Smooth muscle cell (in vitro differentiated cells): Measurements from ENCODE around the gene SLC52A1. TPM values are rescaled to one million over a fixed set of nuclear protein-coding genes. Genes with fewer than 3 reads are reported as not detected.
A peak's percentile ranks its signal among the peaks of the same experiment; 100 is the strongest.

ENCODE experiments used
- DNase-seq: peaks from one replicate; lab custom pipeline; 2025; ENCODE audit not compliant: unreplicated experiment; lab: John Stamatoyannopoulos, UW
- H2AFZ ChIP-seq: fragments of 200-600 bp; sonication (generic); 2 replicates; pipeline ENCODE4 v1.6.0; 2016; ENCODE audit warnings: antibody characterized with exemption, low read depth, mild to moderate bottlenecking
- H3F3A ChIP-seq: fragments of 200-600 bp; sonication (generic); 2 replicates; pipeline ENCODE4 v1.6.0; 2017; ENCODE audit warnings: antibody characterized with exemption, low read depth
- H3K27ac ChIP-seq: fragments of 200-600 bp; sonication (generic); 2 replicates; pipeline ENCODE4 v1.5.1; 2016; ENCODE audit warnings: low read depth, mild to moderate bottlenecking
- H3K27me3 ChIP-seq: fragments of 200-600 bp; sonication (generic); 2 replicates; pipeline ENCODE4 v1.6.1; 2016; ENCODE audit warnings: low read depth, mild to moderate bottlenecking
- H3K36me3 ChIP-seq: fragments of 200-600 bp; sonication (generic); 2 replicates; pipeline ENCODE4 v1.5.1; 2016; ENCODE audit warnings: low read depth
- H3K4me1 ChIP-seq: fragments of 200-600 bp; sonication (generic); 2 replicates; pipeline ENCODE4 v1.5.1; 2016; ENCODE audit warnings: low read depth
- H3K4me2 ChIP-seq: fragments of 200-600 bp; sonication (generic); 2 replicates; pipeline ENCODE4 v1.6.0; 2016; ENCODE audit warnings: mild to moderate bottlenecking
- H3K4me3 ChIP-seq: fragments of 200-600 bp; sonication (generic); 2 replicates; pipeline ENCODE4 v1.5.1; 2016; ENCODE audit warnings: mild to moderate bottlenecking
- H3K79me2 ChIP-seq: fragments of 200-600 bp; sonication (generic); 2 replicates; pipeline ENCODE4 v1.6.0; 2016; ENCODE audit warnings: low read depth, mild to moderate bottlenecking
- H3K9ac ChIP-seq: fragments of 200-600 bp; sonication (generic); 2 replicates; pipeline ENCODE4 v1.6.0; 2016; ENCODE audit warnings: low read depth
- H3K9me3 ChIP-seq: fragments of 200-600 bp; sonication (generic); replicated peaks from 2 replicates; pipeline ENCODE4 v1.5.1; 2016; ENCODE audit warnings: low read depth
- H4K20me1 ChIP-seq: fragments of 200-600 bp; sonication (generic); 2 replicates; pipeline ENCODE4 v1.6.0; 2016; ENCODE audit warnings: low read depth
- CTCF ChIP-seq: fragments of 200-600 bp; sonication (generic); IDR thresholded peaks from 2 replicates; pipeline ENCODE4 v1.5.1; 2017; ENCODE audit warnings: borderline replicate concordance, mild to moderate bottlenecking, antibody characterized with exemption; ENCODE audit not compliant: insufficient read depth, poor library complexity, severe bottlenecking
- WGBS: methylation state at CpG from one replicate; pipeline ENCODE4 v1.1.7; 2016; ENCODE audit warnings: low lambda C conversion rate; 5-methylcytosine and 5-hydroxymethylcytosine counted together
- polyA plus RNA-seq: library from polyadenylated mRNA; unstranded; fragments of >200 nt; fragmentation: Nextera tagmentation; extraction: Ambion mirVana; gene quantifications from 2 replicates; pipeline ENCODE4 v1.2.1, GENCODE V29; 2016
- total RNA-seq: library from RNA; depleted of rRNA; stranded (reverse); fragments of >200 nt; gene quantifications from 2 replicates; pipeline ENCODE4 v1.2.3, GENCODE V29; 2014

SLC52A1 gene
- total and polyA plus RNA-seq, 2 experiments from 2014 or later: 0.31 to 1.7 TPM

GRCh38 chr17:4994081-4994595 is 41.1 kb downstream of the SLC52A1 start:
- Histone ChIP-seq H3K4me3 (no peak overlapping the region), H3K36me3 (no peaks in the 10 kb centered on the region), H3K27me3 (no peaks in the 10 kb centered on the region), H4K20me1 (peaks cover 6% of the 10 kb centered on the region), H3K4me1 (peaks cover 11% of the 10 kb centered on the region), H3K4me2 (no peak overlapping the region), H3F3A (no peaks in the 10 kb centered on the region), H3K79me2 (peaks cover 12% of the 10 kb centered on the region), H3K9ac (no peak overlapping the region), H2AFZ (no peak overlapping the region), H3K9me3 (no peaks in the 10 kb centered on the region), H3K27ac (no peak overlapping the region)
- 92% methylated on average over 6 of the region's 6 CpGs for WGBS
- DNase-seq: no peak
- no peak for TF ChIP-seq CTCF

DNA sequence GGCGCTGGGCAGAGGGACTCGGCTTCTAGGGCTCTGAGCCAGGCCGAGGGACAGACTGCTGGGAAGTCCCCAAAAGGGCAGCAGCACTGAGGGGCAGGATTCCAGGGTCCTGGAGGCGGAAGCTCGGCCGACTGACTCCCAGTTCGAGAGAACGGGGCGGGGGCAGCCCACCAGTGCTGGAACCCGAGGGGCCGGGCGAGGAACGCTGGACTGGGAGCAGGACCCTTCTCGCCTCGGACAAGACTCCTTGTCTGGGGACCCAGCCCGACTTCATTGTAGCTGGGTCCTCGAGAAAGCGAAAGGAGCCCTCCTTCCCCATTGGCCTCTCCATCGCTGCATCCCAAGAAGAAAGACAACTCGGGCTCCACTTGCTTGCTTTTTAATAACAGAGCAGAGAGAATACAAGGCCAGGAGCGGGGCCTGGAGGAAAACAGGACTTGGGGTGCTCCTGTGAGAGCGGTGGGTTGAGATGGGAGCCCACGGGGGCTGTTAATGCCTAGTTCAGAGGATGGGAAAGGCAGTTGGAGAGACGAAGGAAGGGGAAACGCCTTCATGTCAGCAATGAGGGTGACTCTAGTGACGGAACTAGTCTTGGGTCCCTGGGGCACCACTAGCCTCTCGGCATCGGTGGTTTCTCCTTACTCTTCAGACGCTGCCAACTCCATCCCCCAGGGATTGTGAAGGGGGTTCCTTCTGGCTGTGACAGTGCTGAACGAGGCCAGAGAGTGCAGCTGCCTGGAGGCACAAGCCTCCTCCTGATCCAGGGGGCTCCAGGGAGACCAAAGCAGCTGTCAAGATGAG is 47.3 kb downstream of the SLC52A1 start:
- Histone ChIP-seq H4K20me1 (no peaks in the 10 kb centered on the region), H3K27ac (peak overlapping the region; percentile 68), H3K27me3 (no peaks in the 10 kb centered on the region), H2AFZ (peak overlapping the region; percentile 97), H3F3A (no peaks in the 10 kb centered on the region), H3K4me2 (peak overlapping the region; percentile 89), H3K4me1 (peaks cover 8% of the 10 kb centered on the region), H3K36me3 (no peaks in the 10 kb centered on the region), H3K79me2 (no peaks in the 10 kb centered on the region), H3K4me3 (peak overlapping the region; percentile 91), H3K9me3 (no peaks in the 10 kb centered on the region), H3K9ac (peak overlapping the region; percentile 79)
- DNase-seq: no peak
- WGBS: 19% methylated on average over 27 of the region's 30 CpGs
- TF ChIP-seq CTCF: no peak

DNA sequence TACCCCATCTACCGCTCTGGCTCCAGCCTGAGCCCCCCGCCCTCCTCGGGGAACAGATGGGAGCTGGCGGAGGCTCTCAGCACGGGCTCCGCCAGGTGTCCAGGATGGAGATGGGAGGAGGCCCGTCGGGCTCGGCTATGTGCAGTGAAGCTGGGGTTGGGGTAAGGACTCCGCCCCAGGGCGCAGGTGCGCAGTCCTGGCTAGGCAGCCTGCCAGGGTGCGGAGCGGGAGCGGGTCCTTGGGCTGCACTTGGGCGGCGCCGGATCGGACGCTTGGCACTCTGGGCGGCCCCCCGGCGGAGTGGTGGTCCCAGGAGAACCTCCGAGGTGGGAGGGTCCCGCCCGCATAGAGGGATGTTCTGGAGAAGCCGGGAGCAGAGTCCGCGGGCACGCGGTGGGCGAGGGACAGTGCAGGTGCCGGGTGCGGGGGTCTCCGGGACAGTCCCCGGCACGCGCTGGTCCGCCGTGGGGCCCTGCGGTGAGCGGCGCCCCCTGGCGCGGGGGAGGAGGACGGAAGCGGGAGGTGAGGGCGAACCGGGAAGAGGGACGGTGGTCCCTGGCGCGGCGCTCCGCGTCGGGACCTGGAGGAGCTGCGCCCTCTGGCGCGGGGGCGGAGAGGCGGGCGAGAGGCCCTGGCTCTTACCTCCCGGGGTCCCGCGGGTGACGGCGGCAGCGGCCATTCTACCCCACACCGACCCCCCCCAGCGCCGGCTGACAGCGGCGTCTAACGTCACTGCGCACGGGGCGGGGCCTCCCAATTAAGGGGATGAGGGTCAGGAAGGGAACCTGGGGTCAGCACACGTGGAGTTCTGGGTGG is 48.1 kb downstream of the SLC52A1 start, which contains the start of gene CAMTA2:
TSS of gene CAMTA2 (minus strand) at position 725 of the 816 bp plus-strand sequence. CDS start 1,453 bp downstream, outside the sequence.
- H3K36me3 ChIP-seq: no peaks in the 10 kb centered on the region
- peak; percentile 50 for DNase-seq
- peak within 1 kb of the TSS; percentile 79 for H3K9ac ChIP-seq

More for the DNA sequence above, 48.1 kb downstream of the SLC52A1 start, which contains the start of gene CAMTA2:
- peak within 1 kb of the TSS; percentile 68 for H3K27ac ChIP-seq
- H3K27me3 ChIP-seq: no peaks in the 10 kb centered on the region
- peak within 1 kb of the TSS; percentile 97 for H2AFZ ChIP-seq
- H4K20me1 ChIP-seq: no peaks in the 10 kb centered on the region
- WGBS: 4% methylated on average over 45 of the region's 78 CpGs
- H3K79me2 ChIP-seq: no peaks in the 10 kb centered on the region
- peak; percentile 57 for TF ChIP-seq CTCF
- no peaks in the 10 kb centered on the region for H3K9me3 ChIP-seq
- no peaks in the 10 kb centered on the region for H3F3A ChIP-seq
- H3K4me1 ChIP-seq: peaks cover 8% of the 10 kb centered on the region
- H3K4me3 ChIP-seq: peak within 1 kb of the TSS; percentile 91
- peak within 1 kb of the TSS; percentile 89 for H3K4me2 ChIP-seq
